ENCODE results near the gene CADM1. TPM values are rescaled to one million over a fixed set of nuclear protein-coding genes. Genes with fewer than 3 reads are reported as not detected.

CADM1 gene
- total RNA-seq, 1 experiment from 2014 or later, result 12.9 TPM

- no peak overlapping the region for H3K4me3 ChIP-seq (ENCODE audit: low read depth, low read length, poor library complexity, severe bottlenecking)
- H3K4me1 ChIP-seq (ENCODE audit: insufficient read depth, low read length, poor library complexity, severe bottlenecking), result no peaks in the 10 kb centered on the region
- CTCF ChIA-PET, result no interaction called here
- no peak for DNase-seq (ENCODE audit: low spot score)
- no peak overlapping the region for H3K27ac ChIP-seq (ENCODE audit: low read depth, low read length, poor library complexity, severe bottlenecking)
- POLR2A ChIA-PET (ENCODE audit: low non-redundant PET), result no interaction called here
- no peaks in the 10 kb centered on the region for H3K9me3 ChIP-seq (ENCODE audit: low read depth, low read length, poor library complexity, severe bottlenecking)
- H3K36me3 ChIP-seq (ENCODE audit: insufficient read depth, low read length, poor library complexity, severe bottlenecking), result no peaks in the 10 kb centered on the region
- no TSS peak for BruUV-seq (replicated peaks)
- TF ChIP-seq CTCF (conservative IDR thresholded peaks at IDR 0.05; ENCODE audit: low read depth, low read length) (no peak), EZH2 (IDR thresholded peaks at IDR 0.05; ENCODE audit: borderline replicate concordance, low read depth, low read length, poor library complexity, severe bottlenecking) (no peak)
- intact Hi-C loops (cut with micrococcal nuclease; ENCODE audit: unreplicated experiment), result no loop called here
- H3K27me3 ChIP-seq (replicated peaks; ENCODE audit: insufficient read depth, low read depth, low read length, poor library complexity), result no peaks in the 10 kb centered on the region
Observed at GRCh38 chr11:115269191-115269950, 234.8 kb downstream of the CADM1 start.

- TF ChIP-seq EZH2 (IDR thresholded peaks at IDR 0.05; ENCODE audit: borderline replicate concordance, low read depth, low read length, poor library complexity, severe bottlenecking) (no peak), CTCF (conservative IDR thresholded peaks at IDR 0.05; ENCODE audit: low read depth, low read length) (no peak)
- DNase-seq (ENCODE audit: low spot score), result no peak
- no peaks in the 10 kb centered on the region for H3K36me3 ChIP-seq (ENCODE audit: insufficient read depth, low read length, poor library complexity, severe bottlenecking)
- no peaks in the 10 kb centered on the region for H3K27me3 ChIP-seq (replicated peaks; ENCODE audit: insufficient read depth, low read depth, low read length, poor library complexity)
- no peaks in the 10 kb centered on the region for H3K4me1 ChIP-seq (ENCODE audit: insufficient read depth, low read length, poor library complexity, severe bottlenecking)
- ChIA-PET CTCF (no interaction called here), POLR2A (ENCODE audit: low non-redundant PET) (no interaction called here)
- H3K4me3 ChIP-seq (ENCODE audit: low read depth, low read length, poor library complexity, severe bottlenecking), result no peak overlapping the region
- BruUV-seq (replicated peaks), result no TSS peak
- H3K9me3 ChIP-seq (ENCODE audit: low read depth, low read length, poor library complexity, severe bottlenecking), result no peaks in the 10 kb centered on the region
- intact Hi-C loops (cut with micrococcal nuclease; ENCODE audit: unreplicated experiment), result no loop called here
- H3K27ac ChIP-seq (ENCODE audit: low read depth, low read length, poor library complexity, severe bottlenecking), result no peak overlapping the region
Observed at GRCh38 chr11:115267871-115268270, 236.3 kb downstream of the CADM1 start.

GRCh38 chr11:115267238-115267781 lies 236.9 kb downstream of the CADM1 start:
- Histone ChIP-seq H3K27me3 (replicated peaks; ENCODE audit: insufficient read depth, low read depth, low read length, poor library complexity) (no peaks in the 10 kb centered on the region), H3K27ac (ENCODE audit: low read depth, low read length, poor library complexity, severe bottlenecking) (no peak overlapping the region), H3K9me3 (ENCODE audit: low read depth, low read length, poor library complexity, severe bottlenecking) (no peaks in the 10 kb centered on the region), H3K4me1 (ENCODE audit: insufficient read depth, low read length, poor library complexity, severe bottlenecking) (no peaks in the 10 kb centered on the region), H3K4me3 (ENCODE audit: low read depth, low read length, poor library complexity, severe bottlenecking) (no peak overlapping the region), H3K36me3 (ENCODE audit: insufficient read depth, low read length, poor library complexity, severe bottlenecking) (no peaks in the 10 kb centered on the region)
- TF ChIP-seq CTCF (conservative IDR thresholded peaks at IDR 0.05; ENCODE audit: low read depth, low read length), result no peak
- no peak for TF ChIP-seq EZH2 (IDR thresholded peaks at IDR 0.05; ENCODE audit: borderline replicate concordance, low read depth, low read length, poor library complexity, severe bottlenecking)
- no peak for DNase-seq (ENCODE audit: low spot score)
- BruUV-seq (replicated peaks), result no TSS peak
- ChIA-PET CTCF (no interaction called here), POLR2A (ENCODE audit: low non-redundant PET) (no interaction called here)
- intact Hi-C loops (cut with micrococcal nuclease; ENCODE audit: unreplicated experiment), result no loop called here
